ENCODE results near the gene HTT. TPM values are rescaled to one million over a fixed set of nuclear protein-coding genes. Genes with fewer than 3 reads are reported as not detected.

HTT gene
- total RNA-seq, 4 donors from 2014 or later: 49.6 to 155 (median 83.1) TPM

DNA sequence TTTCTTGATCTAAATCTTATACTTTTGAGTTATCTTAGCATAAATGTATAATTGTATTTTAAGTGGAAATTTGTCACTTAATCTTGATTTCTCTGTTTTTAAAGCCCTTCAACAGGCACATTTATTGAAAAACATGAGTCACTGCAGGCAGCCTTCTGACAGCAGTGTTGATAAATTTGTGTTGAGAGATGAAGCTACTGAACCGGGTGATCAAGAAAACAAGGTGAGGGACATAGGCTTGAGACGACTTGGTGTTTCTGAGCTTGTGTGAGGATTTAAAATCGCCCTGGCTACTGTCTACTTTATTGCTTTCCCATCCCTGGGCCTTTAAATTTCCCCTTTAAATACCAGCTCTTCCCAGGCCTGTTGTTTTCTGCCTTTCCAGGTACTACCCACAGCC is 55.7 kb downstream of the HTT start:
- H3K36me3 ChIP-seq: peaks cover 31 to 47% of the 10 kb centered on the region in 2 donors
- H3K4me3 ChIP-seq (replicated peaks in 1 of 3): no peak overlapping the region
- no peaks in the 10 kb centered on the region for H3K9me3 ChIP-seq
- intact Hi-C loops (cut with DNase I): no loop called here
- TF ChIP-seq, protein P1, sequence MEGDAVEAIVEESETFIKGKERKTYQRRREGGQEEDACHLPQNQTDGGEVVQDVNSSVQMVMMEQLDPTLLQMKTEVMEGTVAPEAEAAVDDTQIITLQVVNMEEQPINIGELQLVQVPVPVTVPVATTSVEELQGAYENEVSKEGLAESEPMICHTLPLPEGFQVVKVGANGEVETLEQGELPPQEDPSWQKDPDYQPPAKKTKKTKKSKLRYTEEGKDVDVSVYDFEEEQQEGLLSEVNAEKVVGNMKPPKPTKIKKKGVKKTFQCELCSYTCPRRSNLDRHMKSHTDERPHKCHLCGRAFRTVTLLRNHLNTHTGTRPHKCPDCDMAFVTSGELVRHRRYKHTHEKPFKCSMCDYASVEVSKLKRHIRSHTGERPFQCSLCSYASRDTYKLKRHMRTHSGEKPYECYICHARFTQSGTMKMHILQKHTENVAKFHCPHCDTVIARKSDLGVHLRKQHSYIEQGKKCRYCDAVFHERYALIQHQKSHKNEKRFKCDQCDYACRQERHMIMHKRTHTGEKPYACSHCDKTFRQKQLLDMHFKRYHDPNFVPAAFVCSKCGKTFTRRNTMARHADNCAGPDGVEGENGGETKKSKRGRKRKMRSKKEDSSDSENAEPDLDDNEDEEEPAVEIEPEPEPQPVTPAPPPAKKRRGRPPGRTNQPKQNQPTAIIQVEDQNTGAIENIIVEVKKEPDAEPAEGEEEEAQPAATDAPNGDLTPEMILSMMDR (IDR thresholded peaks at IDR 0.05): no peak
- TF ChIP-seq POLR2A (IDR thresholded peaks at IDR 0.05): no peak
- H3K27me3 ChIP-seq: no peaks in the 10 kb centered on the region
- no peak for DNase-seq
- H3K4me1 ChIP-seq: peaks cover 10 to 14% of the 10 kb centered on the region in 2 donors
- WGBS, 2 donors: 86 to 93% methylated on average over 3 of the region's 3 CpGs
- H3K27ac ChIP-seq: no peak overlapping the region

DNA sequence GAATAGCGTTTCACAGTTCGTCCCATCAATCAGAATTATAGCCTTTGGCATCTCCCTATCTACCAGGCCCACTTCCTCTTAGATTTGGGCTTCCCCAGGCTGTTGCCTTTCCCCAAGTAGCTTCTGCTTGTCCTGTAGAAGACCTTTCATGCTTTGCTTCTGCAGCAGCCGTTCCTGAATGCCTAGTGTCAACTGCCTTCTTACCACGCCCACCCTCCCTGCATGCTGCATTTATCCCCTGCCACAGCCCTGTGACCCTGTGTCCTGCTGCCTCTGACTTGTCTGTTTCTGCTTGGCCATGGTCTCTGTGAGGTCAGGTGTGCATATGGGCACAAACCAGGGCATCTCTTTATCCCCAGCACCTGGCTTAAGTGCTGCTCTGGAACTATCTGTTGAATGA is 56.3 kb downstream of the HTT start:
- TF ChIP-seq, protein P1 (IDR thresholded peaks at IDR 0.05): no peak
- WGBS, 2 donors: 93 to 95% methylated on average over 4 of the region's 4 CpGs
- H3K27me3 ChIP-seq: no peaks in the 10 kb centered on the region
- no peak for DNase-seq
- H3K4me1 ChIP-seq: peaks cover 10 to 16% of the 10 kb centered on the region in 2 donors
- no peak overlapping the region for H3K27ac ChIP-seq
- intact Hi-C loops (cut with DNase I): no loop called here
- no peak overlapping the region for H3K4me3 ChIP-seq (replicated peaks in 1 of 3)
- no peaks in the 10 kb centered on the region for H3K9me3 ChIP-seq
- H3K36me3 ChIP-seq: peaks cover 31 to 47% of the 10 kb centered on the region in 2 donors

GRCh38 chr4:3134201-3134600 is 59.7 kb downstream of the HTT start:
- WGBS, 2 donors: 95 to 97% methylated on average over 5 of the region's 5 CpGs
- peaks cover 13 to 23% of the 10 kb centered on the region in 2 donors for H3K4me1 ChIP-seq
- no peak overlapping the region for H3K4me3 ChIP-seq (replicated peaks in 1 of 3)
- no peaks in the 10 kb centered on the region for H3K27me3 ChIP-seq
- H3K9me3 ChIP-seq: no peaks in the 10 kb centered on the region
- peaks cover 19 to 30% of the 10 kb centered on the region in 2 donors for H3K36me3 ChIP-seq
- TF ChIP-seq, protein P1 (IDR thresholded peaks at IDR 0.05): no peak
- no peak for TF ChIP-seq POLR2A (IDR thresholded peaks at IDR 0.05)
- intact Hi-C loops (cut with DNase I): no loop called here
- DNase-seq: peak in 1 of 2 donors; percentile 15
- H3K27ac ChIP-seq: peak overlapping the region; percentile 77 to 87 (median 83)

- Histone ChIP-seq H3K4me1 (peaks cover 13 to 23% of the 10 kb centered on the region in 2 donors), H3K4me3 (replicated peaks in 1 of 3) (no peak overlapping the region), H3K36me3 (peaks cover 21 to 24% of the 10 kb centered on the region in 2 donors), H3K27ac (peak overlapping the region; percentile 77 to 87 (median 83)), H3K27me3 (no peaks in the 10 kb centered on the region), H3K9me3 (no peaks in the 10 kb centered on the region)
- peak; percentile 68 to 72 for DNase-seq
- intact Hi-C loops (cut with DNase I): no loop called here
- 27 to 30% methylated on average over 6 of the region's 6 CpGs for WGBS, 2 donors
- TF ChIP-seq, protein P1 (IDR thresholded peaks at IDR 0.05): no peak
- TF ChIP-seq POLR2A (IDR thresholded peaks at IDR 0.05): no peak
Measured at GRCh38 chr4:3135155-3136011, 60.9 kb downstream of the HTT start.

- Histone ChIP-seq H3K4me1 (peaks cover 13 to 23% of the 10 kb centered on the region in 2 donors), H3K27me3 (no peaks in the 10 kb centered on the region), H3K9me3 (no peaks in the 10 kb centered on the region), H3K4me3 (replicated peaks in 1 of 3) (no peak overlapping the region), H3K36me3 (peaks cover 13 to 17% of the 10 kb centered on the region in 2 donors), H3K27ac (peak overlapping the region; percentile 77 to 87 (median 83))
- WGBS, 2 donors: 92 to 94% methylated on average over 2 of the region's 2 CpGs
- no peak for DNase-seq
- no peak for TF ChIP-seq POLR2A (IDR thresholded peaks at IDR 0.05)
- TF ChIP-seq, protein P1 (IDR thresholded peaks at IDR 0.05): peak in 4 of 6 experiments; percentile 13 to 68 (median 48)
- intact Hi-C loops (cut with DNase I): no loop called here
Measured at GRCh38 chr4:3136454-3136853, 62.0 kb downstream of the HTT start.
